Esophagus squamous epithelium (tissue), 4 donors: ENCODE measurements around the gene ARAP2.

Source experiments
- CTCF ChIP-seq, 6 experiments: fragments of 450-650 bp in 4 of 6; fragments of 200-600 bp in 2 of 6; sonication (generic) in 2 of 6; IDR thresholded peaks; one replicate each; pipeline ENCODE4 v1.5.1; 2016 to 2019; ENCODE audit warnings: antibody characterized with exemption in 6 of 6, mild to moderate bottlenecking in 4 of 6, moderate library complexity in 4 of 6
- POLR2A ChIP-seq, 4 donors: fragments of 450-650 bp; IDR thresholded peaks; one replicate each; pipeline ENCODE4 v1.6.1; 2017; ENCODE audit warnings: antibody characterized with exemption in 4 of 4, mild to moderate bottlenecking in 4 of 4, moderate library complexity in 3 of 4

GRCh38 chr4:36278789-36279188 is 34.5 kb upstream of the ARAP2 start:
- TF ChIP-seq CTCF (IDR thresholded peaks at IDR 0.05) = no peak
- TF ChIP-seq POLR2A (IDR thresholded peaks at IDR 0.05) = no peak
